Astrocyte (in vitro differentiated cells and primary cell): ENCODE data around the gene SIRT3. TPM values are rescaled to one million over a fixed set of nuclear protein-coding genes. Genes with fewer than 3 reads are reported as not detected.

Source experiments
- DNase-seq: peaks from one replicate; pipeline ENCODE4 v3.0.0-alpha.2; 2010; ENCODE audit warnings: low read depth
- FAIRE-seq: peaks from 2 replicates; lab custom pipeline; 2011; peaks lifted over from hg19 to GRCh38; lab: Jason Lieb, UNC
- H2AFZ ChIP-seq: 2 replicates; pipeline ENCODE4 v1.6.0; 2012; ENCODE audit warnings: low read depth, low read length, inconsistent platforms
- H3K27ac ChIP-seq: 2 replicates; pipeline ENCODE4 v1.5.1; 2011; ENCODE audit warnings: low read depth, low read length, inconsistent platforms
- H3K27me3 ChIP-seq: 2 replicates; pipeline ENCODE4 v1.6.0; 2011; ENCODE audit warnings: low read length, inconsistent platforms; ENCODE audit not compliant: insufficient read depth
- H3K36me3 ChIP-seq: 2 replicates; pipeline ENCODE4 v1.5.1; 2011; ENCODE audit warnings: low read length, inconsistent platforms; ENCODE audit not compliant: insufficient read depth
- H3K4me1 ChIP-seq: 2 replicates; pipeline ENCODE4 v1.5.1; 2011; ENCODE audit warnings: low read length, inconsistent platforms; ENCODE audit not compliant: insufficient read depth
- H3K4me2 ChIP-seq: 2 replicates; pipeline ENCODE4 v1.6.0; 2012; ENCODE audit warnings: low read length, inconsistent platforms
- H3K4me3 ChIP-seq: 2 replicates; pipeline ENCODE4 v1.5.1; 2011; ENCODE audit warnings: low read depth, mild to moderate bottlenecking, low read length, inconsistent platforms; ENCODE audit not compliant: insufficient read depth
- H3K79me2 ChIP-seq: 2 replicates; pipeline ENCODE4 v1.6.0; 2012; ENCODE audit warnings: mild to moderate bottlenecking, low read length, inconsistent platforms; ENCODE audit not compliant: insufficient read depth
- H3K9ac ChIP-seq: 2 replicates; pipeline ENCODE4 v1.6.0; 2012; ENCODE audit warnings: mild to moderate bottlenecking, low read length, inconsistent platforms
- H3K9me3 ChIP-seq: 2 replicates; pipeline ENCODE4 v1.5.1; 2012; ENCODE audit warnings: low read depth, mild to moderate bottlenecking, low read length, inconsistent platforms; ENCODE audit not compliant: insufficient read depth
- H4K20me1 ChIP-seq: 2 replicates; pipeline ENCODE4 v1.6.0; 2012; ENCODE audit warnings: low read length, inconsistent platforms; ENCODE audit not compliant: insufficient read depth
- H3K27ac Mint-ChIP-seq: one replicate; pipeline ENCODE4 v1.8.0; 2021; ENCODE audit warnings: mild to moderate bottlenecking, mixed read lengths; ENCODE audit not compliant: unreplicated experiment
- H3K27me3 Mint-ChIP-seq: one replicate; pipeline ENCODE4 v1.8.0; 2021; ENCODE audit warnings: low read depth, mixed read lengths; ENCODE audit not compliant: unreplicated experiment
- H3K36me3 Mint-ChIP-seq: one replicate; pipeline ENCODE4 v1.8.0; 2021; ENCODE audit warnings: low read depth, mixed read lengths; ENCODE audit not compliant: unreplicated experiment
- H3K4me1 Mint-ChIP-seq: one replicate; pipeline ENCODE4 v1.8.0; 2021; ENCODE audit warnings: low read depth, mixed read lengths; ENCODE audit not compliant: unreplicated experiment
- H3K4me3 Mint-ChIP-seq: one replicate; pipeline ENCODE4 v1.8.0; 2021; ENCODE audit warnings: mild to moderate bottlenecking, moderate library complexity, mixed read lengths; ENCODE audit not compliant: unreplicated experiment
- H3K9me3 Mint-ChIP-seq: one replicate; pipeline ENCODE4 v1.8.0; 2021; ENCODE audit warnings: mild to moderate bottlenecking, mixed read lengths; ENCODE audit not compliant: unreplicated experiment
- CTCF ChIP-seq: IDR thresholded peaks from 2 replicates; pipeline ENCODE4 v1.5.1; 2011; ENCODE audit warnings: low read depth, mild to moderate bottlenecking, inconsistent platforms, low read length, moderate library complexity; ENCODE audit not compliant: insufficient read depth
- EZH2 ChIP-seq: IDR thresholded peaks from 2 replicates; pipeline ENCODE4 v1.6.1; 2012; ENCODE audit warnings: mild to moderate bottlenecking, low read length, inconsistent platforms; ENCODE audit not compliant: insufficient read depth
- total RNA-seq: library from RNA; stranded (reverse); gene quantifications from 2 replicates; pipeline ENCODE4 v1.2.1, GENCODE V29; 2021

Gene SIRT3
- total RNA-seq, 1 donor from 2014 or later, result 10.9 TPM

GRCh38 chr11:250274-250673 is 14.1 kb upstream of the SIRT3 start:
- Mint-ChIP-seq H3K4me1 (no peaks in the 10 kb centered on the region), H3K9me3 (no peaks in the 10 kb centered on the region), H3K27ac (no peak overlapping the region), H3K36me3 (peaks cover 18% of the 10 kb centered on the region), H3K4me3 (no peak overlapping the region), H3K27me3 (no peaks in the 10 kb centered on the region)
- FAIRE-seq (no peak), DNase-seq (no peak)
- H3K4me2 ChIP-seq, result no peak overlapping the region
- no peaks in the 10 kb centered on the region for H3K79me2 ChIP-seq
- no peaks in the 10 kb centered on the region for H3K4me1 ChIP-seq
- TF ChIP-seq EZH2 (no peak), CTCF (no peak)
- H3K9ac ChIP-seq, result no peak overlapping the region
- no peak overlapping the region for H3K4me3 ChIP-seq
- H3K27me3 ChIP-seq, result no peaks in the 10 kb centered on the region
- H3K36me3 ChIP-seq, result peaks cover 67% of the 10 kb centered on the region
- no peaks in the 10 kb centered on the region for H3K9me3 ChIP-seq
- H3K27ac ChIP-seq, result no peak overlapping the region
- peaks cover 50% of the 10 kb centered on the region for H4K20me1 ChIP-seq
- no peak overlapping the region for H2AFZ ChIP-seq

GRCh38 chr11:249062-249461 is 12.9 kb upstream of the SIRT3 start:
- H3K4me3 ChIP-seq, result no peak overlapping the region
- no peak for DNase-seq
- Mint-ChIP-seq H3K9me3 (no peaks in the 10 kb centered on the region), H3K36me3 (peaks cover 21% of the 10 kb centered on the region), H3K27me3 (no peaks in the 10 kb centered on the region), H3K4me3 (no peak overlapping the region), H3K27ac (no peak overlapping the region), H3K4me1 (no peaks in the 10 kb centered on the region)
- no peak overlapping the region for H3K27ac ChIP-seq
- peaks cover 57% of the 10 kb centered on the region for H4K20me1 ChIP-seq
- H3K27me3 ChIP-seq, result no peaks in the 10 kb centered on the region
- no peak overlapping the region for H3K4me2 ChIP-seq
- no peak overlapping the region for H2AFZ ChIP-seq
- H3K4me1 ChIP-seq, result no peaks in the 10 kb centered on the region
- no peak overlapping the region for H3K9ac ChIP-seq
- peaks cover 75% of the 10 kb centered on the region for H3K36me3 ChIP-seq
- H3K79me2 ChIP-seq, result peaks cover 4% of the 10 kb centered on the region
- FAIRE-seq, result no peak
- H3K9me3 ChIP-seq, result no peaks in the 10 kb centered on the region
- TF ChIP-seq CTCF (no peak), EZH2 (no peak)

- H3K4me3 Mint-ChIP-seq, result no peak overlapping the region
- H3K9ac ChIP-seq, result no peak overlapping the region
- no peaks in the 10 kb centered on the region for H3K4me1 ChIP-seq
- peaks cover 15% of the 10 kb centered on the region for H3K36me3 Mint-ChIP-seq
- no peaks in the 10 kb centered on the region for H3K4me1 Mint-ChIP-seq
- H3K4me3 ChIP-seq, result no peak overlapping the region
- H3K79me2 ChIP-seq, result peaks cover 38% of the 10 kb centered on the region
- H3K27me3 Mint-ChIP-seq, result no peaks in the 10 kb centered on the region
- H3K27ac Mint-ChIP-seq, result no peak overlapping the region
- DNase-seq (no peak), FAIRE-seq (peak; percentile 26)
- TF ChIP-seq CTCF, result no peak
- TF ChIP-seq EZH2, result no peak
- H3K27ac ChIP-seq, result no peak overlapping the region
- H3K9me3 Mint-ChIP-seq, result no peaks in the 10 kb centered on the region
- no peaks in the 10 kb centered on the region for H3K9me3 ChIP-seq
- H3K36me3 ChIP-seq, result peaks cover 57% of the 10 kb centered on the region
- no peak overlapping the region for H2AFZ ChIP-seq
- no peaks in the 10 kb centered on the region for H3K27me3 ChIP-seq
- peaks cover 54% of the 10 kb centered on the region for H4K20me1 ChIP-seq
- H3K4me2 ChIP-seq, result no peak overlapping the region
Measured at GRCh38 chr11:244376-244775, 8.2 kb upstream of the SIRT3 start.
